Gastroesophageal sphincter (tissue), 3 donors: ENCODE data around the gene CFAP74.

Source experiments
- CTCF ChIP-seq, 4 experiments: fragments of 200-600 bp in 2 of 4; fragments of 450-650 bp in 2 of 4; sonication (generic) in 1 of 4; IDR thresholded peaks; one replicate each; pipeline ENCODE4 v1.5.1; 2017 to 2019; ENCODE audit warnings: antibody characterized with exemption in 4 of 4, mild to moderate bottlenecking in 2 of 4, moderate library complexity in 2 of 4
- EP300 ChIP-seq: sonication (generic); formaldehyde crosslinking; IDR thresholded peaks from one replicate; pipeline ENCODE4 v1.6.1; 2017; ENCODE audit warnings: antibody characterized with exemption, mild to moderate bottlenecking
- POLR2A ChIP-seq, 2 donors: fragments of 450-650 bp; IDR thresholded peaks; one replicate each; pipeline ENCODE4 v1.6.1; 2017; ENCODE audit warnings: antibody characterized with exemption in 2 of 2, mild to moderate bottlenecking in 2 of 2, moderate library complexity in 1 of 2
- POLR2AphosphoS5 ChIP-seq: sonication (generic); formaldehyde crosslinking; IDR thresholded peaks from one replicate; pipeline ENCODE4 v1.6.1; 2017; ENCODE audit warnings: antibody characterized with exemption

- TF ChIP-seq CTCF (IDR thresholded peaks at IDR 0.05) = no peak
- TF ChIP-seq POLR2A (IDR thresholded peaks at IDR 0.05) = no peak
- no peak for TF ChIP-seq POLR2AphosphoS5
- TF ChIP-seq EP300 = no peak
These were observed 38.8 kb downstream of the CFAP74 start for GRCh38 chr1:1964811-1965210.
